Memory B cell (primary cell): ENCODE data around the gene PARD3B.

Source experiments
- ATAC-seq: fragments of 150-1000 bp; cut with Tn5 transposase; 2 replicates; pipeline ENCODE4 v1.10.0; 2021; ENCODE audit warnings: low read depth, mild to moderate bottlenecking, moderate library complexity
- DNase-seq, 2 donors: peaks; one replicate each; pipeline ENCODE4 v3.0.0; 2022; ENCODE audit warnings: low spot score in 2 of 2
- H3K27ac Mint-ChIP-seq: one replicate; pipeline ENCODE4 v1.8.0; 2022; ENCODE audit warnings: mild to moderate bottlenecking, moderate library complexity, mixed read lengths
- H3K27me3 Mint-ChIP-seq: one replicate; pipeline ENCODE4 v1.8.0; 2022; ENCODE audit warnings: mixed read lengths
- H3K36me3 Mint-ChIP-seq: one replicate; pipeline ENCODE4 v1.8.0; 2022; ENCODE audit warnings: mild to moderate bottlenecking, mixed read lengths
- H3K4me1 Mint-ChIP-seq: one replicate; pipeline ENCODE4 v1.8.0; 2022; ENCODE audit warnings: mixed read lengths
- H3K4me3 Mint-ChIP-seq: one replicate; pipeline ENCODE4 v1.8.0; 2022; ENCODE audit warnings: mild to moderate bottlenecking, moderate library complexity, mixed read lengths
- H3K9me3 Mint-ChIP-seq: one replicate; pipeline ENCODE4 v1.8.0; 2022; ENCODE audit warnings: mixed read lengths

The PARD3B gene

DNA sequence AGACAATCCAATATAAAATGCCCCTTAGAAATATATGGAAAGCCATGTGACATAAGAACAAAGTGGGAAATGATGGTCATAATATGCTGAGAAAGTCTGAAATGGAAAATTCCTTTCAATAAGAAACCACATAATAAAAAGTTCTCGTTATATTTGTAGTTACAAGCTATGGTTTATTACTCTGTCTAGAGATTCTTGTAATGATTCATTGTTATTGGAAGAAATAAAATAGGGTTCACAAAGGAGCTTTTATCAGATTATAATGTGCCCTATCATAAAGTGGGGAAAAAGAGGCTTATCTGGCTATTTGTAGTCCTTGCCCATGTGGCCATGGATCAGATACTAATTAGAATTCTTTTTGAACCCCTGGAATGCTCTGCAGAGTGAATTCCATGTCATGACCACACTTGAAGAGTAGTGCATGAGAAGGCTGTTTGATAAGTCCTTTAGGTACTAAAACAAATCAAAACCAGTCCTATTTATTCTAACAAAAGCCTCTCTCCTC lies 716.3 kb downstream of the PARD3B start:
- H3K36me3 Mint-ChIP-seq = no peaks in the 10 kb centered on the region
- ATAC-seq = no peak
- no peak overlapping the region for H3K27ac Mint-ChIP-seq
- no peak overlapping the region for H3K4me3 Mint-ChIP-seq
- H3K4me1 Mint-ChIP-seq = no peaks in the 10 kb centered on the region
- peaks cover 2% of the 10 kb centered on the region for H3K27me3 Mint-ChIP-seq
- no peak for DNase-seq
- no peaks in the 10 kb centered on the region for H3K9me3 Mint-ChIP-seq

DNA sequence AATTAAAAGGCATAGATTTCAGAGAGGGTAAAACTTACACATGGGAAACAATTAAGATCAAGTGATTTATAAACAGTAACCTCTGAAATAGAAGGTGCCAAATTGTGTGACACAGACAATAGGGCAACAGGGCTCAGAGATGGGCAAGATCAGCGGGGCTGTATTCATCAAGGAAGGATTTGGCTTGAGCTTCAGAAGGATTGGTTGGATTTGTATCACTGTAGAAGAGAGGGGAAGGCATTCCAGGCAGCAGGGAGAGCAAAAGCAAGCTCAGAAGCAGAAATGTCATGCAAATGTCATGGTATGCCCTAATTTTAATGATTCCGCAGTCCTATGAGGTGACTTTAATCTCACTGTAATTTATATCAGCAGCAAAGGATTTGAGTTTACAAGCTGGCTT lies 722.0 kb downstream of the PARD3B start:
- ATAC-seq = no peak
- Mint-ChIP-seq H3K36me3 (no peaks in the 10 kb centered on the region), H3K4me1 (no peaks in the 10 kb centered on the region), H3K4me3 (no peak overlapping the region), H3K27ac (no peak overlapping the region), H3K27me3 (no peaks in the 10 kb centered on the region), H3K9me3 (no peaks in the 10 kb centered on the region)
- no peak for DNase-seq

DNA sequence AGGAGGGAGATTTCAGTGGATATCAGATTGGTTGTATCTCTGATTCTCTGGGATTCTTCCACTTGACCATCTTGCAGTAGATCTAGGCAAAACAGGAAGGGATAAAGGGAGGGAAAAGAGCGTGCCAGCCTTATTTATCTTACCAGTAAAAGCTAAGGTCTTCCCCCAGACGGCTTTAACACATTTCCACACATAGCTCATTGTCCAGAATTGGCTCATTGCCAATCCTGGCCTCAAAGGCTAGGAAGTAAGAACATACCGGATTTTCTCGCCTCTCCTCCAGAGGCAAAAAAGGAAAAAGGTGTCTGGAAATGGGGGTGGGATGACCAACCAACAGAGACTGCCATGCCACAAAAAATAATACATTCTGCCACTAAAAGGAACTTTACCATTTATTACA lies 725.4 kb downstream of the PARD3B start:
- no peaks in the 10 kb centered on the region for H3K9me3 Mint-ChIP-seq
- no peaks in the 10 kb centered on the region for H3K27me3 Mint-ChIP-seq
- ATAC-seq (no peak), DNase-seq (no peak)
- no peak overlapping the region for H3K27ac Mint-ChIP-seq
- no peak overlapping the region for H3K4me3 Mint-ChIP-seq
- no peaks in the 10 kb centered on the region for H3K36me3 Mint-ChIP-seq
- H3K4me1 Mint-ChIP-seq = no peaks in the 10 kb centered on the region

DNA sequence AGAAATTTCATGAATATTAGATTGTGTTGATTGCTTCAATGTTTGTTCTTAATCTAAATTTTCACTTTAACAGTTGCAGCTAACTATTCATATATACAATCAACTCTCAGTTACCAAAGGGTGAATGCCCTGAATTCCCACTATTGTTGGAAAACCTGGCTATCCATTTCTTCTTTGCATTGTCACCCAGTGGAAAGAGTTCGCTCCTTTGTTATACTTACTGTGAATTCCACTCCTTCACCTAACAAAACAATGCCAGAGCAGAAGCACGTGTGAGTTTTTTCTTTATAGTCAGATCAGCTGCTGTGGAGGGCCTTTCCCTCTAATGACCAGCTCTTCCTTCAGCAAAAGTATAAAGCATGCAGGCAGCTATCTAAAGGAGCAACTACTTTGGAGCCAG lies 727.9 kb downstream of the PARD3B start:
- Mint-ChIP-seq H3K27me3 (no peaks in the 10 kb centered on the region), H3K4me1 (no peaks in the 10 kb centered on the region), H3K9me3 (no peaks in the 10 kb centered on the region), H3K27ac (no peak overlapping the region), H3K4me3 (no peak overlapping the region), H3K36me3 (no peaks in the 10 kb centered on the region)
- ATAC-seq (no peak), DNase-seq (no peak)

DNA sequence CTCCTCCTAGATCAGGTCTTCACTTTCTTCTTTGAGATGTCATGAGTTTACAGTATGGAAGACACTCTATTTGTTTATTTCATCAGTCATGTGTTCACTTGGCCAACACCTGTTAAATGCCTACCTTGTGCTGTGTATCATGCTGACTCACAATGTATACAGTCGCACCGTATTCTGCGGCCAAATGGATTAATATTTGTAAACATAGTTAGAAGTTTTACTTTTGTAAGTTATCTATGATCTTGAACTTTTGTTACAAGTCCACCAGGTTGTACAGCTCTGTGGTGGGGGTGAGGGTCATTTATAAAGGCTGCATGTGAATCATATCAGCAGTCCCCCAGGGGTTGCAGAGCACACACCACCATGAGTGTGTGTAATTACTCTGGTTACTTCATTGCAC lies 728.4 kb downstream of the PARD3B start:
- H3K9me3 Mint-ChIP-seq = no peaks in the 10 kb centered on the region
- H3K27ac Mint-ChIP-seq = no peak overlapping the region
- ATAC-seq (no peak), DNase-seq (no peak)
- no peaks in the 10 kb centered on the region for H3K4me1 Mint-ChIP-seq
- no peaks in the 10 kb centered on the region for H3K36me3 Mint-ChIP-seq
- no peak overlapping the region for H3K4me3 Mint-ChIP-seq
- H3K27me3 Mint-ChIP-seq = no peaks in the 10 kb centered on the region

DNA sequence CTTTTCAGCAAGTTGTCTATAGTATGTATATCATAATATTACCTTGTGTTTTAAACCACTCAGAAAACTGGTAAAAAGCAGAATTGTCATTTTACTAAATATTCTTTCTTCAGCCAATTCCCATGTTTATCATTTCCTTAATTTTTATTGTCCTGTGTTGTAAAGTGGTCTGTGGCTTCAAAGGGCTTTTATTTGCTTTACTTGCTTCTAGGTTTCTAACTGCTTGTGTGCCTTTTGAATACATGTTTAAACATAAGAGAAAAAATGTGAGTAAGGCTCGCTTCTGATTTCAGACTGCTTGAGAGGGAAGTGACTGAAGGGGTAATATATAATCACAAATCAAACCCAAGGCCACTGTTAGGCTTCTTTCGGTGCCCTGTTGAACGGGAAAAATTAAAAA lies 729.5 kb downstream of the PARD3B start:
- no peaks in the 10 kb centered on the region for H3K4me1 Mint-ChIP-seq
- H3K4me3 Mint-ChIP-seq = no peak overlapping the region
- ATAC-seq (no peak), DNase-seq (no peak)
- no peaks in the 10 kb centered on the region for H3K27me3 Mint-ChIP-seq
- no peak overlapping the region for H3K27ac Mint-ChIP-seq
- no peaks in the 10 kb centered on the region for H3K36me3 Mint-ChIP-seq
- H3K9me3 Mint-ChIP-seq = no peaks in the 10 kb centered on the region

DNA sequence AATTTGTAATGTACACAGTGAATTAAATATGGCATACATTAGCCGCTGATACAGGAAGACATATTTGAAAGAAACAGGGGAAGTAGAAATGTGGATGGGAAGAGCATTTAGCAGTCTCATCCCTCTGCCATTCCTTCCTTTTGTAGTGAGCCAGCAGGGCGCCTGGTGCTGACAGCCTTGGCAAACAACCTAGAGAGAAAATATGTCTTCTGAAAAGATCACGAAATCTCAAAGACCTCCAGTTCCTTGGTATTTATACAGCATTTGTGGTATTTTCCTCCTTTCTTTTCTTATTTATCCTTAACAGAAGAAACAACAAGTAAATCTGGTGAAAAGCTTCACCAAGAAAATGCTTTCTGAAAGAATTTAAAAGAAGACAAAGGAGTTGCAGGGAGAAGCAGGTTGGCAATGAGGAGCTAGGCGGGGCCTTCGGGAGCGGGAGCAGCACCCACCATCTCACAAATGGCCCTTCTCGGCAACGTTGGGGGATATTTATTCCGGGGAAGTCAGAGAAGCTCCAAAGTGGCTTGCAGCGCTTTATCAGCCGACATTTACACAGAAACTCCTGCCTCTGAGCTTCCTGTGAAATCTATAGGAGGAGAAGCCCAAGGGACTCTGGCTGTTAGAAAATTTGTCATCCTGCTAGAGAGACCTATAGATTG lies 731.0 kb downstream of the PARD3B start:
- Mint-ChIP-seq H3K27me3 (no peaks in the 10 kb centered on the region), H3K27ac (no peak overlapping the region), H3K4me3 (no peak overlapping the region), H3K9me3 (no peaks in the 10 kb centered on the region), H3K4me1 (no peaks in the 10 kb centered on the region), H3K36me3 (no peaks in the 10 kb centered on the region)
- no peak for ATAC-seq
- DNase-seq = no peak

DNA sequence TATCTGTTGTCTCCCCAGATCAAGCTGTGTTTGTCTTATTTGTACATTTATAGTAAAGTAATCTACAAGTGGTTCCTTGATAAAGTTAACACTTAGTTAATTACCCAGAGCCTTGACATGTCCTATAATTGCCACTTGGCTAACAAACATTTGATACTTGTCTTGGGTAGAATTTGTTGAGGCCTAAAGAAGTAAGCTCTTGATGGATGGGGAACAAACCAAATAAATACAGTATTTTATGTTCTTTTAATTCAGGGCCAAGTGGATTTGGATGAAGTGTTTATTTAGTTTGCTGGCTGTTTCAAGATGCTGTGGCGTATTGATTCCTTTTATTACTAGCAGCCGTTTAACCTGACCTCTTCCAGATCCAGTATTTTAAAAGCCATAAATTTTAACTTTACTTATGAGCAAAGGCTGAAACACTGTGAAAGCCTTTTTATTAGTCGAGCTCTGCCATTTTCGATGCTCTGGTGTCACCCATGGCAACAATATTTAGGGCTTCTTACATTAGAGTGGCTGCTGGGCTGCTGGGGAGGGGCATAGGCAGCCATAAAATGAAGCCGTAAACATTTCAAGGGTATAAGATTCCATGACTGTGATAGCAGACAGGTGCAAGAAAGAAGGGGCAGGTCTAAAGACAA lies 735.4 kb downstream of the PARD3B start:
- Mint-ChIP-seq H3K36me3 (no peaks in the 10 kb centered on the region), H3K4me3 (no peak overlapping the region), H3K4me1 (no peaks in the 10 kb centered on the region), H3K9me3 (no peaks in the 10 kb centered on the region), H3K27ac (no peak overlapping the region), H3K27me3 (peaks cover 2% of the 10 kb centered on the region)
- ATAC-seq = no peak
- DNase-seq = no peak

DNA sequence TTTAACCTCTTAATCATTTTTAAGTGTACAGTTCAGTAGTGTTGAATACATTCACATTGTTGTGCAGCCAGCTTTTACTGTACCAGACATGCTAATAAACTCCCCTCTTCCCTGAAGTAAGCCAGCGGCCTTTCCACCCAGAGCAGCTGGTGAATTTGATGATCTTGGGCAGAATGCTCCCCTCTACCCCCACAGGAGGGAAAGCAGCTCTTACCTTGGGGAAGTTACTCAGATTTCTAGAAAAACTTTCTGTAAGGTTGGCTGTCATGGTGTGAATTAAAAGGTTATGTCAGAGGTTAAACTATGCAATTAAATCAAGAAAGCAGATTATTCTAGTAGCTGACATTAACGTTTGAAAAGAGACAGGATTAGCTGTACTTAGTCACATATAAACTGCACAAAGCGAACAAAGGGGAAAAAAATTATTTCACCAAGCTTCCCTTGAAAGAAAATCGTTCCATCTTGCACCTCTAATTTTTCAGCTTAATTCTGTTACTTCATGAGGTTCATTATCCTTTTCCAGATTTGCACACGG lies 738.5 kb downstream of the PARD3B start:
- Mint-ChIP-seq H3K27ac (no peak overlapping the region), H3K36me3 (no peaks in the 10 kb centered on the region), H3K27me3 (peaks cover 5% of the 10 kb centered on the region), H3K9me3 (no peaks in the 10 kb centered on the region), H3K4me1 (no peaks in the 10 kb centered on the region), H3K4me3 (no peak overlapping the region)
- DNase-seq (no peak), ATAC-seq (no peak)

DNA sequence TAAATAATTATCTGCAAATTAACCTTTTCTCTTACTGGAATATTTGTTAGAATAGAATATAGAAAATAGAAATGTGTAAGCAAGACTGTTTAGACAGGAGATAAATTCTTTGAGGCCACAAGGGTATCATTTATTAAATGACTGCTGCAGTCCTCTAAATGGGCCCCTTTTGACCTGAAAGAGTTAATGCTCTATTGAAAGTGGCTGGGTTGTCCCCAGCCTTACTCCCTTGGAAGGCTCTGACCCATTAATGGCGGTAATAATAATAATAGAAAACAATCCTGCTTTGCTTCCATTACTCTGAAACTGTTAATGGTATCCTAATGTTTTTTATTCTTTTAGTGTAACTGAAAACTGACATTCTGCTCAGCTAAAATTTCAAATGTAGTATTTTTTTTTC lies 739.1 kb downstream of the PARD3B start:
- Mint-ChIP-seq H3K27ac (no peak overlapping the region), H3K9me3 (no peaks in the 10 kb centered on the region), H3K4me3 (no peak overlapping the region), H3K36me3 (no peaks in the 10 kb centered on the region), H3K4me1 (no peaks in the 10 kb centered on the region), H3K27me3 (peaks cover 5% of the 10 kb centered on the region)
- DNase-seq = no peak
- no peak for ATAC-seq

DNA sequence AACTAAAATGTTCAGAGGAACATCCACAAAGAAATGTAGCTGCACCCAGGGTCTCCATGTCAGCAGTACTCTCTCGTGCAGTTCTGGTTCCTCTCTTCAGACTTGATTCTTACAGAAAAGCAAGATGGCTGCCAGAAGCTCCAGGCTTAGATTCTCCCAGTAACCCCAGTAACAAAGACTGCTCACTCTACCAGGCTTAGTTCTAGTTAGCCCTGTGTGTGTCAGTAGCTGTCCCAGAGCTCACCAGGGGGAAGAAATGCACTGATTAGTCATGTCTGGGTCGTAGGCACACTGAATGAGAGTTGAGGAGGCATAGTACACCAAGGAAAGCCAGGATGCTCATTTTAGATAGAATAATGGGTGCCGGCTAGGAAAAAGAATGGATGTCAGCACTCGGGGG lies 742.0 kb downstream of the PARD3B start:
- H3K36me3 Mint-ChIP-seq = no peaks in the 10 kb centered on the region
- no peaks in the 10 kb centered on the region for H3K4me1 Mint-ChIP-seq
- H3K4me3 Mint-ChIP-seq = no peak overlapping the region
- ATAC-seq (no peak), DNase-seq (no peak)
- H3K27me3 Mint-ChIP-seq = peaks cover 5% of the 10 kb centered on the region
- no peaks in the 10 kb centered on the region for H3K9me3 Mint-ChIP-seq
- no peak overlapping the region for H3K27ac Mint-ChIP-seq

DNA sequence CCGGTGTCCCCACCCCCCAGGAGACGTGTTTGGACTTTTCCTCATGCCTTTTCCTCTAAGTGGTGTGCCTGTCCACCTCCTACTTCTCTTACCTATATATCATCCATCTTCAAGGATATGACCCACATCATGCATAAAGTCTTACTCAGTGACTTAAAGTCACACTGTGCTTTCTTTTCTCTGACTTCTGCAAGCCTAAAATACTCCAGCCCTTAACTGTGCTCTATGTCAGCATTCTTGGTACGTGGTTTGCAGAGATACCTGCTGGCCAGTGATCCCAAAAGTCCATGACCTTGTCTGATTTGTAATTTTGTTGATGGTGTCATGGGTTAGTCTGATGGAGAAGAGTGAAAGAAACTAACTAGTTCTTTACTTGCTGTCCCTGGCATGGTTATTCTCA lies 743.4 kb downstream of the PARD3B start:
- Mint-ChIP-seq H3K27me3 (peaks cover 5% of the 10 kb centered on the region), H3K4me1 (no peaks in the 10 kb centered on the region)

DNA sequence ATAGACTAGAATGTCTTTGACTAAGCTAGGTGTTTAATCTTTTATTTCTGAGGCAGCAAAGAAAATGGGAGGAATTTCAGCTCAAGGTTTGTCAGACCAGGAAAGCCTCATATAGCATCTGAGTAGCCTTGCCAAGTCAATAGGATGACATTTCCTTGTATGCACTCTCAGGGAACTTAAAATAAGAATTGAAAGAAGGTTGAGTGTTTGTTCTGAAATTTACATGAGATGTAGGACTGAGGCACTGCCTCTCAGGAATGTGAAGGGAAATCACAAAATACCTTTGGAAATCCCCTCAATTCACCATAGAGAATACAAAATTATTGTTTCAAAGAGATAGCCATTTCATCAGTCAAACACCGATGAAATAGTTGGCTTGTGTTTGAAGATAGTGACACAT lies 745.0 kb downstream of the PARD3B start:
- Mint-ChIP-seq H3K27ac (no peak overlapping the region), H3K9me3 (peaks cover 3% of the 10 kb centered on the region), H3K36me3 (no peaks in the 10 kb centered on the region), H3K4me3 (no peak overlapping the region), H3K4me1 (no peaks in the 10 kb centered on the region), H3K27me3 (peaks cover 5% of the 10 kb centered on the region)
- DNase-seq (no peak), ATAC-seq (no peak)

More for the DNA sequence above, 743.4 kb downstream of the PARD3B start:
- Mint-ChIP-seq H3K4me3 (no peak overlapping the region), H3K9me3 (peaks cover 3% of the 10 kb centered on the region), H3K27ac (no peak overlapping the region), H3K36me3 (no peaks in the 10 kb centered on the region)
- DNase-seq = no peak
- no peak for ATAC-seq

DNA sequence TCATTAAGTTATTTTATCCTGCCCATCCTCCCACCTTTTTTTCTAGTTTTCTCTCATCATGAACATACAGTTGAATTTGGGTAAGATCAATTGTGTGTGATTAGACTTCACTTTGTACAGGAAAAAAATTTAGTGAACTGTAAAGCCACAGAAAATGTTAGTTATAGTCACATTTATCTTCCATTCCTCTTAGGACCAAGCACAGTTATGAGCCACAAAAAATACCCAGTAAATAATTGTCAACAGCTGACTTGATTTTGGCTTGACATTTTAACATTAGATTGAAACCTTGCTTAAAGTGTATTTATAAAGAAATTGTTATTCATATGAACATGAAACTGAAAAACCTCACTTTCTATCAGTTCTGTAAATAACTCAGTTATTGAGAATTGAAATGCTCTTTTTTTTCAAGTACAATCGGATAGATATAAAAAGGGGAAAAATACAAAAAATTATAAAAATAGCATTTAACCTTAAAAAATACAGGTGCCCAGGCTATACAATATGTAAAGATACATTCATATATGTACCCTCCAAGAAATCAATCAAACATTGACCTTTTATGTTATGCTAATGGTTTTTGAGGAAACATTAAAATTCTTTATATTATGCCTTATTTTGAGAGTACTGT lies 747.5 kb downstream of the PARD3B start:
- ATAC-seq = no peak

More for the DNA sequence above, 747.5 kb downstream of the PARD3B start:
- Mint-ChIP-seq H3K4me1 (no peaks in the 10 kb centered on the region), H3K4me3 (no peak overlapping the region), H3K36me3 (no peaks in the 10 kb centered on the region), H3K9me3 (peaks cover 3% of the 10 kb centered on the region), H3K27me3 (peaks cover 3% of the 10 kb centered on the region), H3K27ac (no peak overlapping the region)
- no peak for DNase-seq
